HEK293T (cell line): ENCODE measurements around the gene TFAM.

Experiments
- CTCF ChIA-PET: fragments of 350-600 bp; formaldehyde crosslinking; extraction: SDS; loops from one replicate; lab custom pipeline; 2021; ENCODE audit warnings: antibody characterized with exemption, inconsistent platforms; lab: Yijun Ruan, JAX
- POLR2A ChIA-PET: fragments of 350-600 bp; formaldehyde crosslinking; extraction: SDS; loops from one replicate; lab custom pipeline; 2020; ENCODE audit warnings: antibody characterized with exemption, inconsistent platforms; lab: Yijun Ruan, JAX
- DNase-seq: peaks from one replicate; pipeline ENCODE4 v3.0.0; 2012; ENCODE audit warnings: mixed read lengths; ENCODE audit errors: extremely low spot score
- ARNT ChIP-seq: fragments of 450-650 bp; IDR thresholded peaks from 2 replicates; pipeline ENCODE4 v1.6.1; 2017; ENCODE audit warnings: mild to moderate bottlenecking
- BHLHE40 ChIP-seq: fragments of 450-650 bp; IDR thresholded peaks from 2 replicates; pipeline ENCODE4 v1.6.1; 2016; ENCODE audit warnings: mild to moderate bottlenecking, moderate library complexity, borderline replicate concordance
- CTBP1 ChIP-seq: fragments of 450-650 bp; IDR thresholded peaks from 2 replicates; pipeline ENCODE4 v1.6.1; 2016; ENCODE audit warnings: borderline replicate concordance
- ELF4 ChIP-seq: fragments of 450-650 bp; IDR thresholded peaks from 2 replicates; pipeline ENCODE4 v1.6.1; 2017; ENCODE audit warnings: antibody characterized with exemption
- FOXA1 ChIP-seq: fragments of 450-650 bp; IDR thresholded peaks from 2 replicates; pipeline ENCODE4 v1.6.1; 2016; ENCODE audit warnings: mild to moderate bottlenecking
- FOXK2 ChIP-seq: fragments of 450-650 bp; IDR thresholded peaks from 2 replicates; pipeline ENCODE4 v1.6.1; 2016; ENCODE audit warnings: mild to moderate bottlenecking
- FOXM1 ChIP-seq: fragments of 450-650 bp; IDR thresholded peaks from 2 replicates; pipeline ENCODE4 v1.6.1; 2017; ENCODE audit warnings: mild to moderate bottlenecking, borderline replicate concordance
- HDGF ChIP-seq: fragments of 450-650 bp; IDR thresholded peaks from 2 replicates; pipeline ENCODE4 v1.6.1; 2017; ENCODE audit warnings: antibody characterized with exemption, borderline replicate concordance
- L3MBTL2 ChIP-seq: fragments of 450-650 bp; conservative IDR thresholded peaks from 2 replicates; pipeline ENCODE4 v1.6.1; 2016; ENCODE audit warnings: mild to moderate bottlenecking
- LEF1 ChIP-seq: fragments of 450-650 bp; IDR thresholded peaks from 2 replicates; pipeline ENCODE4 v1.6.1; 2017; ENCODE audit warnings: mild to moderate bottlenecking, borderline replicate concordance
- NFRKB ChIP-seq: fragments of 450-650 bp; IDR thresholded peaks from 2 replicates; pipeline ENCODE4 v1.6.1; 2016; ENCODE audit warnings: mild to moderate bottlenecking, moderate library complexity
- SP1 ChIP-seq: fragments of 450-650 bp; IDR thresholded peaks from 2 replicates; pipeline ENCODE4 v1.6.1; 2017
- SUZ12 ChIP-seq: fragments of 450-650 bp; IDR thresholded peaks from 2 replicates; pipeline ENCODE4 v1.6.1; 2016; ENCODE audit warnings: mild to moderate bottlenecking
- TARDBP ChIP-seq: fragments of 450-650 bp; IDR thresholded peaks from 2 replicates; pipeline ENCODE4 v1.6.1; 2016
- ZNF384 ChIP-seq: fragments of 450-650 bp; IDR thresholded peaks from 2 replicates; pipeline ENCODE4 v1.6.1; 2016
- TF ChIP-seq, protein P1 (sequence below): fragments of 450-650 bp; IDR thresholded peaks from 2 replicates; pipeline ENCODE4 v1.6.1; 2016

Gene TFAM

DNA sequence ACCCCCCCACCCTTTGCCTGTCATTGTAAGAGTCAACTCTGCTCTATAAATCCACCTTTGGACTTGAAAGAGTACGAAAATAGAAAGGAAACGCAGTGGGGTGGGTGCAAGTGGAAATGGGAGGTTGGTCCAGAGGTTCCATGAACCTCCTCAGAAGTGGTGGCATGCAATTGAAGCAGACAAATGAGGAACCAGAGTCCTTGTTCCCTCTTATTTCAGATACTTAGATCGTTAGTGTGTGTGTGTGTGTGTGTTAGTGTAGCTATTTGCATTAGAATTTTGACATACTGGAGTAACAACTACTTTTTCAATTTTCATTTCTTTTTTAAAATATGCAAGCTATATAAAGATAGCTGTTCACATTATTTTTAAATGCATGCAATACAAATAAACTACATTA, 18.1 kb upstream of the TFAM start:
- CTCF ChIA-PET: interaction anchor here (0.6 to 1.1 kb wide), 2 partner anchors 11 to 81 kb away, joined by 3 read pairs; no protein-coding TSS in a partner anchor
- no peak for DNase-seq
- POLR2A ChIA-PET: no interaction called here
- TF ChIP-seq TARDBP: no peak
- no peak for TF ChIP-seq FOXA1
- no peak for TF ChIP-seq HDGF
- TF ChIP-seq ARNT: no peak
- TF ChIP-seq SP1: no peak
- TF ChIP-seq ZNF384: no peak
- no peak for TF ChIP-seq FOXM1
- TF ChIP-seq FOXK2: no peak
- no peak for TF ChIP-seq CTBP1
- TF ChIP-seq SUZ12: no peak
- TF ChIP-seq L3MBTL2: no peak
- TF ChIP-seq, protein P1, sequence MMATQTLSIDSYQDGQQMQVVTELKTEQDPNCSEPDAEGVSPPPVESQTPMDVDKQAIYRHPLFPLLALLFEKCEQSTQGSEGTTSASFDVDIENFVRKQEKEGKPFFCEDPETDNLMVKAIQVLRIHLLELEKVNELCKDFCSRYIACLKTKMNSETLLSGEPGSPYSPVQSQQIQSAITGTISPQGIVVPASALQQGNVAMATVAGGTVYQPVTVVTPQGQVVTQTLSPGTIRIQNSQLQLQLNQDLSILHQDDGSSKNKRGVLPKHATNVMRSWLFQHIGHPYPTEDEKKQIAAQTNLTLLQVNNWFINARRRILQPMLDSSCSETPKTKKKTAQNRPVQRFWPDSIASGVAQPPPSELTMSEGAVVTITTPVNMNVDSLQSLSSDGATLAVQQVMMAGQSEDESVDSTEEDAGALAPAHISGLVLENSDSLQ: no peak

GRCh38 chr10:58371473-58371872, 13.7 kb upstream of the TFAM start:
- TF ChIP-seq ZNF384 (no peak), TARDBP (no peak), NFRKB (no peak), FOXA1 (no peak)
- ChIA-PET POLR2A (interaction anchor here (0.7 to 1.3 kb wide), 3 partner anchors 13 to 102 kb away, joined by 3 to 4 read pairs (median 3); partner anchors contain the start of genes CISD1 and TFAM), CTCF (interaction anchor here (0.6 kb wide), 1 partner anchor 61 kb away, joined by 6 read pairs; no protein-coding TSS in a partner anchor)
- DNase-seq: no peak

DNA sequence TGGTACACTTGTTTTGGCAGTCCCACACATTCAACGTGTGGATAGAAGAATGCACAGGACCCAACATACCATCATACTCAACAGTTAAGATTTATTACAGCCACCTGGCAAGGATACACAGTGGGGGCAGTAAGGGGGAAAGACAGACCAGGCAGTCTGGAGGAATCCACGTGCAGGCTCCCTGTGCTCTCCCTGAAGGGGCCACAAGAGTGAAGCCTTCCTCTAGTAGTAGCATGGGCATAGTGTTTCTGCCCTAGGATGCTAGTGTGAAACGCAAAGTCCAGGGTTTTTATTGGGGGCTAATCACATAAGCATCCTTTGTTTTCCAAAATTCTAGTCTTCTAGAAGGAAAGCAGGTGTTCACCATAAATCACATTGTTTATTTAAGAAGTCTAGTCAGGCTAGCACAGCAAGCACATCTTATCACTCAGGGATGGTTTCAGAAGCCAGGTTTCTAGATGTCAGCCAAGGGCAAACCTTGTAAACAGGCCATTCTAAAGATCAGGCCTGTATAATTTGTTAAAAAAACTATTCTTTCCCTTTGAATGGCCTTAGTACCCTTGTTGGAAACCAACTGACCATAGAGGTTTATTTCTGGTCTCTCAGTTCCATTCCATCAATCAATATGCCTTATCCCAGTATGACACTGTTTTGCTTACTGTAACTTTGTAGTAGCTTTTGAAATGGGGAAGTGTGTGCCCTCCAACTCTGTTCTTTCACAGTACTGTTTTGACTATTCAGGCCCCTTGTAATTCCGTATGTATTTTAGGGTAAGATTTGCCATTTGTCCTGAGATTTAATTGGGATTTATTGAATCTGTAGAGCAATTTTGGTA, 12.4 kb upstream of the TFAM start:
- CTCF ChIA-PET: no interaction called here

GRCh38 chr10:58373442-58373827, 11.8 kb upstream of the TFAM start:
- no peak for TF ChIP-seq SUZ12
- TF ChIP-seq TARDBP: no peak
- TF ChIP-seq ZNF384: no peak
- no peak for TF ChIP-seq BHLHE40
- TF ChIP-seq ARNT: no peak
- TF ChIP-seq HDGF: no peak
- TF ChIP-seq FOXA1: no peak
- POLR2A ChIA-PET: interaction anchor here (0.9 kb wide), 1 partner anchor 11 kb away, joined by 3 read pairs; no protein-coding TSS in a partner anchor
- no peak for DNase-seq
- CTCF ChIA-PET: no interaction called here

More for the DNA sequence above, 12.4 kb upstream of the TFAM start:
- TF ChIP-seq TARDBP (no peak), NFRKB (no peak), ELF4 (no peak), ZNF384 (no peak), SP1 (no peak), LEF1 (no peak), HDGF (no peak)
- TF ChIP-seq, protein P1: no peak
- DNase-seq: no peak
- POLR2A ChIA-PET: interaction anchor here (0.9 kb wide), 1 partner anchor 12 kb away, joined by 3 read pairs; no protein-coding TSS in a partner anchor

DNA sequence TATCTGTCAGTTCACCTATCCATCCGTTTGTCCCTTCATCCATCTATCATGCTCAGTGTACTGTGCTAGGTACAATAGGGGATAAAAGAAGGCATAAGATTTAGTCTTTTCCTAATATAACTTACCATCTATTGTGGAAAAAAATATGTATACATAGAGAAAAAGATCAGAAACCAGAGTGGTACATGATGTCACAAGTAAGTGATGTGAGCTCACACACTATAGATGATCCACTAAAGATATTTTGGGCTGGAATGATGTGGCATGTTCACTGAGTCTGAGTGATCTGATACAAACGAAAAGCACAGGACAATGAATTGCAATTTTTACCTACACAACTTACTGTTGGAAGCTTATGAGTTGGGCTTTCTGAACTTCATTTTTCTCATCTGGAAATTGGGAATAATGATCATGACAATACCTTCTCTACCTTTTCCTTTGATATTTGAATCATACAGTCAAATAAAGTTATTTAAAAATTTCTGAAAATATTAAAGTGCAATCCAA, 2.7 kb upstream of the TFAM start:
- DNase-seq: no peak
- ChIA-PET CTCF (no interaction called here), POLR2A (no interaction called here)
- TF ChIP-seq L3MBTL2 (no peak), SP1 (no peak), FOXA1 (no peak), CTBP1 (no peak)

- DNase-seq: no peak
- CTCF ChIA-PET: interaction anchor here (0.6 to 1.8 kb wide), 7 partner anchors 15 to 207 kb away, joined by 3 to 12 read pairs (median 4); no protein-coding TSS in a partner anchor
- POLR2A ChIA-PET: interaction anchor here (0.8 to 2.8 kb wide), 4 partner anchors 9 to 84 kb away, joined by 3 to 19 read pairs (median 8); partner anchors contain the start of gene UBE2D1
- TF ChIP-seq TARDBP: no peak
Observed at GRCh38 chr10:58384095-58384494, 1.1 kb upstream of the TFAM start.

- no peak for DNase-seq
- ChIA-PET CTCF (interaction anchor here (0.6 to 1.8 kb wide), 8 partner anchors 15 to 207 kb away, joined by 3 to 12 read pairs (median 4); no protein-coding TSS in a partner anchor), POLR2A (interaction anchor here (0.7 to 2.8 kb wide), 8 partner anchors 9 to 207 kb away, joined by 3 to 19 read pairs (median 4); partner anchors contain the start of genes CISD1, IPMK and UBE2D1)
- TF ChIP-seq NFRKB: no peak
- TF ChIP-seq, protein P1: no peak
Observed at GRCh38 chr10:58384544-58384998, 639 bp upstream of the TFAM start.
